A549 (cell line): ENCODE data around the gene XCL1. TPM values are rescaled to one million over a fixed set of nuclear protein-coding genes. Genes with fewer than 3 reads are reported as not detected.

Experiments used
- ATAC-seq, 2 experiments: fragments of 200-7000 bp in 1 of 2; fragments of >200 bp in 1 of 2; cut with Nextera tagmentation in 1 of 2; cut with Tn5 transposase in 1 of 2; 3 replicates each; pipeline versions ENCODE4 v1.8.0 to v1.9.1; 2018 to 2020; ENCODE audit warnings: mild to moderate bottlenecking in 1 of 2, moderate library complexity in 1 of 2
- CTCF ChIA-PET: fragments of 300-600 bp; sonication (Branson Sonifier 250); formaldehyde crosslinking; extraction: SDS; loops from one replicate; lab custom pipeline; 2021; ENCODE audit warnings: antibody characterized with exemption, inconsistent platforms; lab: Yijun Ruan, JAX
- POLR2A ChIA-PET: fragments of 350-600 bp; formaldehyde crosslinking; extraction: SDS; loops from one replicate; lab custom pipeline; 2021; ENCODE audit warnings: antibody characterized with exemption, inconsistent platforms; lab: Yijun Ruan, JAX
- DNase-seq, 2 experiments: peaks; one replicate each; pipeline versions ENCODE4 v3.0.0 to v3.0.0-alpha.2; 2011 to 2016; ENCODE audit warnings: low read depth in 1 of 2, low spot score in 1 of 2
- FAIRE-seq: peaks from 2 replicates; lab custom pipeline; 2011; peaks lifted over from hg19 to GRCh38; lab: Jason Lieb, UNC
- H3K27ac ChIP-seq, 2 experiments: fragments of >200 bp; sonication (Bioruptor Twin); formaldehyde crosslinking; 3 replicates each; pipeline ENCODE4 v1.5.1; 2016 to 2017
- H3K4me1 ChIP-seq: fragments of >200 bp; sonication (Bioruptor Twin); formaldehyde crosslinking; 3 replicates; pipeline ENCODE4 v1.6.1; 2016
- H3K4me2 ChIP-seq: fragments of >200 bp; sonication (Bioruptor Twin); formaldehyde crosslinking; 3 replicates; pipeline ENCODE4 v1.6.1; 2016
- H3K4me3 ChIP-seq: fragments of >200 bp; sonication (Bioruptor Twin); formaldehyde crosslinking; 3 replicates; pipeline ENCODE4 v1.5.1; 2016
- H3K9me3 ChIP-seq: fragments of >200 bp; sonication (Bioruptor Twin); formaldehyde crosslinking; 3 replicates; pipeline ENCODE4 v1.6.1; 2016
- BHLHE40 ChIP-seq: IDR thresholded peaks from 2 replicates; pipeline ENCODE4 v1.6.1; 2012; ENCODE audit warnings: low read depth, low read length, inconsistent platforms
- CBX8 ChIP-seq: fragments of 200-600 bp; sonication (generic); IDR thresholded peaks from 2 replicates; pipeline ENCODE4 v1.6.1; 2016
- EHF ChIP-seq: fragments of 250-450 bp; sonication (Bioruptor Pico); IDR thresholded peaks from 2 replicates; pipeline ENCODE4 v1.5.0; 2020; ENCODE audit warnings: mild to moderate bottlenecking
- EP300 ChIP-seq, 2 experiments: fragments of >200 bp; sonication (Bioruptor Twin); formaldehyde crosslinking; IDR thresholded peaks; 2 replicates in 1 of 2; 3 replicates in 1 of 2; pipeline ENCODE4 v1.6.1; 2016 to 2017
- ESRRA ChIP-seq: fragments of 150-350 bp; IDR thresholded peaks from 2 replicates; pipeline ENCODE4 v1.6.1; 2014; ENCODE audit warnings: mild to moderate bottlenecking, low read length, borderline replicate concordance
- FOXS1 ChIP-seq: fragments of 250-450 bp; sonication (Bioruptor Pico); IDR thresholded peaks from 2 replicates; pipeline ENCODE4 v1.5.0; 2020; ENCODE audit warnings: mild to moderate bottlenecking, moderate library complexity
- HEYL ChIP-seq: fragments of 250-450 bp; sonication (Bioruptor Pico); IDR thresholded peaks from 2 replicates; pipeline ENCODE4 v1.8.0; 2021; ENCODE audit warnings: mild to moderate bottlenecking, moderate library complexity
- HOXB5 ChIP-seq: fragments of 250-450 bp; sonication (Bioruptor Pico); IDR thresholded peaks from 2 replicates; pipeline ENCODE4 v1.5.0; 2020; ENCODE audit warnings: mild to moderate bottlenecking, moderate library complexity
- JUN ChIP-seq, 2 experiments: fragments of >200 bp; sonication (Bioruptor Twin); formaldehyde crosslinking; IDR thresholded peaks; 2 replicates in 1 of 2; 3 replicates in 1 of 2; pipeline ENCODE4 v1.6.1; 2016 to 2017
- KDM1A ChIP-seq: fragments of 200-600 bp; sonication (generic); IDR thresholded peaks from 2 replicates; pipeline ENCODE4 v1.6.1; 2016; ENCODE audit warnings: low read depth, mild to moderate bottlenecking
- KDM5A ChIP-seq: fragments of 200-600 bp; sonication (generic); IDR thresholded peaks from 2 replicates; pipeline ENCODE4 v1.6.1; 2016; ENCODE audit warnings: antibody characterized with exemption, mild to moderate bottlenecking
- MYC ChIP-seq: IDR thresholded peaks from 2 replicates; pipeline ENCODE4 v1.6.1; 2012; ENCODE audit warnings: mild to moderate bottlenecking, inconsistent platforms, low read length, improper control_type of control experiment, borderline replicate concordance
- NFE2L2 ChIP-seq: fragments of 150-350 bp; conservative IDR thresholded peaks from 2 replicates; pipeline ENCODE4 v1.6.1; 2014; ENCODE audit warnings: low read length
- NPAS2 ChIP-seq: fragments of 250-450 bp; sonication (Bioruptor Pico); IDR thresholded peaks from 2 replicates; pipeline ENCODE4 v1.8.0; 2022; ENCODE audit warnings: mild to moderate bottlenecking, moderate library complexity, borderline replicate concordance
- POLR2A ChIP-seq: IDR thresholded peaks from 2 replicates; pipeline ENCODE4 v1.6.1; 2012; ENCODE audit warnings: mild to moderate bottlenecking, low read length
- POLR2AphosphoS2 ChIP-seq: conservative IDR thresholded peaks from 2 replicates; pipeline ENCODE4 v1.6.1; 2012; ENCODE audit warnings: low read length, improper control_type of control experiment, inconsistent platforms
- RAD21 ChIP-seq, 2 experiments: fragments of >200 bp in 1 of 2; sonication (Bioruptor Twin) in 1 of 2; formaldehyde crosslinking in 1 of 2; IDR thresholded peaks in 1 of 2; conservative IDR thresholded peaks in 1 of 2; 2 replicates in 1 of 2; 3 replicates in 1 of 2; pipeline ENCODE4 v1.6.1; 2012 to 2018; ENCODE audit warnings: inconsistent platforms in 1 of 2
- RFX5 ChIP-seq: fragments of 450-650 bp; IDR thresholded peaks from 2 replicates; pipeline ENCODE4 v1.7.1; 2014; ENCODE audit warnings: antibody characterized with exemption, mild to moderate bottlenecking, moderate library complexity
- TFCP2L1 ChIP-seq: fragments of 250-450 bp; sonication (Bioruptor Pico); IDR thresholded peaks from 2 replicates; pipeline ENCODE4 v1.5.0; 2021; ENCODE audit warnings: mild to moderate bottlenecking
- TP53 ChIP-seq: fragments of 250-450 bp; sonication (Bioruptor Pico); IDR thresholded peaks from 2 replicates; pipeline ENCODE4 v1.5.0; 2021; ENCODE audit warnings: mild to moderate bottlenecking, moderate library complexity
- ZC3H11A ChIP-seq: fragments of 450-650 bp; IDR thresholded peaks from 2 replicates; pipeline ENCODE4 v1.6.1; 2014; ENCODE audit warnings: antibody characterized with exemption, mild to moderate bottlenecking
- ZFP36 ChIP-seq: fragments of 450-650 bp; IDR thresholded peaks from 2 replicates; pipeline ENCODE4 v1.6.1; 2014; ENCODE audit warnings: borderline replicate concordance; ENCODE audit not compliant: partially characterized antibody
- WGBS: methylation state at CpG from one replicate; pipeline ENCODE4 v1.1.6; 2017; ENCODE audit errors: missing lambda C conversion rate; 5-methylcytosine and 5-hydroxymethylcytosine counted together
- polyA plus RNA-seq, 4 experiments: library from polyadenylated mRNA; depleted of rRNA in 3 of 4; stranded (reverse); fragments of >200 nt; fragmentation: RNase III in 1 of 4; extraction: RNeasy Plus Mini Kit Qiagen cat#74134 plus additional on column Dnase treatment in 1 of 4; gene quantifications; 2 replicates in 3 of 4; 3 replicates in 1 of 4; pipeline ENCODE4 v1.2.3, GENCODE V29; 2011 to 2017
- TF ChIP-seq, protein P1 (sequence below): fragments of 450-650 bp; IDR thresholded peaks from 2 replicates; pipeline ENCODE4 v1.6.1; 2014; ENCODE audit warnings: antibody characterized with exemption
- TF ChIP-seq, protein P2 (sequence below): fragments of 250-450 bp; sonication (Bioruptor Pico); IDR thresholded peaks from 2 replicates; pipeline ENCODE4 v1.5.0; 2020; ENCODE audit warnings: low read depth, mild to moderate bottlenecking, moderate library complexity
- TF ChIP-seq, protein P3 (sequence below): IDR thresholded peaks from 2 replicates; pipeline ENCODE4 v1.6.1; 2012
- TF ChIP-seq, protein P4 (sequence below): IDR thresholded peaks from 2 replicates; pipeline ENCODE4 v1.6.1; 2012; ENCODE audit warnings: low read depth, borderline replicate concordance

The XCL1 gene
- polyA plus RNA-seq, 2 of the 4 experiments (the other 2 are of a cell fraction) = not detected

DNA sequence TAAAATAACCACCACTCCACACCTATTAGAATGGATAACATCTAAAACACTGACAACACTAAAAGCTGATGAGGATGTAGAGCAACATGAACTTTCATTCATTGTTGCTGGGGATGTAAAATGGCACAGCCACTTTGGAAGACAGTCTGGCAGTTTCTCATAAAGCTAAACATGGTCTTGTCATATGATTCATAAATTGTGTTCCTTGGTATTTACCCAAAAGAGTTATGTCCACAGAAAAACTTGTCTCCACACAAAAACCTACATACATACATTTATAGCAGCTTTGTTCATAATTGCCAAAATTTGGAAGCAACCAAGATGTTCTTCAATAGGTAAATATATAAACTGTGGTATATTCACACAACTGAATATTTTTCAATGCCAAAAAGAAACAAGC, 16.0 kb upstream of the XCL1 start (continued):
- TF ChIP-seq MYC = no peak

DNA sequence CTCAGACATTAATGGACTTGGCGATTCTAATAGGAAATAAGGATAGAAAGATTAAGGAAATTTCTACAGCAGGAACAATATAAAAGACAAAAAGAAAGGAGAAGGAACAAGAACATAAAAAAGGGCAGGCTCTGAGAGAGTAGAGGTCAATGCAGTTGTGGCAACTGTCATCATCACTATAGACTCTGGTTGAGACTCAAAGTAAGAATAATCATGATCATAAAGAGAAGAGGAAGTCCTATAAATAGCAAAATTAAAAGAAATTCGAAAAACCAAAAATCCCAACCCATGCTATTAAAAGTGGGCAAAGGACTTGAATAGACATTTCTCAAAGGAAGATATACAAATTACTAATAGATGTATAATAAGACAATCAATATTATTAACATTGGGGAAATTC, 14.4 kb upstream of the XCL1 start:
- Histone ChIP-seq H3K27ac (no peak overlapping the region), H3K4me2 (no peak overlapping the region), H3K4me3 (no peak overlapping the region), H3K9me3 (no peaks in the 10 kb centered on the region; the same call in 2 of the 3 replicates), H3K4me1 (peaks cover 10% of the 10 kb centered on the region)
- FAIRE-seq (no peak), ATAC-seq (no peak), DNase-seq (no peak)
- no peak for TF ChIP-seq JUN (IDR thresholded peaks at IDR 0.05)
- no peak for TF ChIP-seq KDM1A
- no peak for TF ChIP-seq KDM5A
- TF ChIP-seq NFE2L2 = no peak
- TF ChIP-seq, protein P1, sequence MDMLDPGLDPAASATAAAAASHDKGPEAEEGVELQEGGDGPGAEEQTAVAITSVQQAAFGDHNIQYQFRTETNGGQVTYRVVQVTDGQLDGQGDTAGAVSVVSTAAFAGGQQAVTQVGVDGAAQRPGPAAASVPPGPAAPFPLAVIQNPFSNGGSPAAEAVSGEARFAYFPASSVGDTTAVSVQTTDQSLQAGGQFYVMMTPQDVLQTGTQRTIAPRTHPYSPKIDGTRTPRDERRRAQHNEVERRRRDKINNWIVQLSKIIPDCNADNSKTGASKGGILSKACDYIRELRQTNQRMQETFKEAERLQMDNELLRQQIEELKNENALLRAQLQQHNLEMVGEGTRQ = no peak
- TF ChIP-seq BHLHE40 = no peak
- no peak for TF ChIP-seq ESRRA
- no peak for TF ChIP-seq EHF (CRISPR knock-in tag)
- TF ChIP-seq FOXS1 = no peak
- TF ChIP-seq HOXB5 (CRISPR knock-in tag) = no peak
- TF ChIP-seq, protein P2, sequence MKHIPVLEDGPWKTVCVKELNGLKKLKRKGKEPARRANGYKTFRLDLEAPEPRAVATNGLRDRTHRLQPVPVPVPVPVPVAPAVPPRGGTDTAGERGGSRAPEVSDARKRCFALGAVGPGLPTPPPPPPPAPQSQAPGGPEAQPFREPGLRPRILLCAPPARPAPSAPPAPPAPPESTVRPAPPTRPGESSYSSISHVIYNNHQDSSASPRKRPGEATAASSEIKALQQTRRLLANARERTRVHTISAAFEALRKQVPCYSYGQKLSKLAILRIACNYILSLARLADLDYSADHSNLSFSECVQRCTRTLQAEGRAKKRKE (CRISPR knock-in tag) = no peak
- TF ChIP-seq POLR2AphosphoS2 = no peak
- TF ChIP-seq EP300 (IDR thresholded peaks at IDR 0.05) = no peak
- no peak for TF ChIP-seq RFX5
- TF ChIP-seq, protein P3, sequence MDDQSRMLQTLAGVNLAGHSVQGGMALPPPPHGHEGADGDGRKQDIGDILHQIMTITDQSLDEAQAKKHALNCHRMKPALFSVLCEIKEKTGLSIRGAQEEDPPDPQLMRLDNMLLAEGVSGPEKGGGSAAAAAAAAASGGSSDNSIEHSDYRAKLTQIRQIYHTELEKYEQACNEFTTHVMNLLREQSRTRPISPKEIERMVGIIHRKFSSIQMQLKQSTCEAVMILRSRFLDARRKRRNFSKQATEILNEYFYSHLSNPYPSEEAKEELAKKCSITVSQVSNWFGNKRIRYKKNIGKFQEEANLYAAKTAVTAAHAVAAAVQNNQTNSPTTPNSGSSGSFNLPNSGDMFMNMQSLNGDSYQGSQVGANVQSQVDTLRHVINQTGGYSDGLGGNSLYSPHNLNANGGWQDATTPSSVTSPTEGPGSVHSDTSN = no peak
- TF ChIP-seq, protein P4, sequence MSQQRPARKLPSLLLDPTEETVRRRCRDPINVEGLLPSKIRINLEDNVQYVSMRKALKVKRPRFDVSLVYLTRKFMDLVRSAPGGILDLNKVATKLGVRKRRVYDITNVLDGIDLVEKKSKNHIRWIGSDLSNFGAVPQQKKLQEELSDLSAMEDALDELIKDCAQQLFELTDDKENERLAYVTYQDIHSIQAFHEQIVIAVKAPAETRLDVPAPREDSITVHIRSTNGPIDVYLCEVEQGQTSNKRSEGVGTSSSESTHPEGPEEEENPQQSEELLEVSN = no peak
- no peak for TF ChIP-seq POLR2A
- no peak for TF ChIP-seq RAD21 (conservative IDR thresholded peaks at IDR 0.05 in 1 of 2, IDR thresholded peaks at IDR 0.05 in 1 of 2)
- no peak for TF ChIP-seq HEYL
- no peak for TF ChIP-seq TFCP2L1 (CRISPR knock-in tag)
- CTCF ChIA-PET = no interaction called here
- WGBS = 11% methylated on average over 2 of the region's 2 CpGs
- POLR2A ChIA-PET = no interaction called here

DNA sequence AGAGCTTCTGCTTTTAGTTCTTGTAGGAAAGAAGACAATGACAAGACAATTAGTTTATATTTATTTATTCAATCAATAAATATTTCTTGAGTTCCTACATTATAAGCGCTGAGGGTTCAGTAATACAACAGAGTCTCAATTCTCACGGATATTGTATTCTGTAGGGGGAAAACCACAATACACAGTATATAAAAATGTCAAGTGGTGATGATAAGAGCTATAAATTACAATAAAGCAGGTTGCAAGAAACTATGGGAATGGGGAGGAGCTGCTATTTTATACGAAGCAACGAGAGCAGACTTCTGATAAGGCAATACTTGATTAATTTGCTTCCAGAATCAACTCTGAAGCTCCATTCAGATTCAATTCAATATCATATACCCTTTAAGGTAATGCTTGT, 10.6 kb upstream of the XCL1 start:
- H3K9me3 ChIP-seq = no peaks in the 10 kb centered on the region; the same call in 2 of the 3 replicates
- no peaks in the 10 kb centered on the region for H3K4me1 ChIP-seq
- TF ChIP-seq RFX5 = no peak
- WGBS = 44% methylated on average over 4 of the region's 4 CpGs
- no peak overlapping the region for H3K4me2 ChIP-seq
- ChIA-PET POLR2A (no interaction called here), CTCF (interaction anchor here (0.8 to 1.1 kb wide), 5 partner anchors 9 to 223 kb away, joined by 3 to 4 read pairs (median 3); no protein-coding TSS in a partner anchor)
- ATAC-seq (no peak), DNase-seq (no peak), FAIRE-seq (no peak)
- H3K27ac ChIP-seq = no peak overlapping the region
- H3K4me3 ChIP-seq = no peak overlapping the region

DNA sequence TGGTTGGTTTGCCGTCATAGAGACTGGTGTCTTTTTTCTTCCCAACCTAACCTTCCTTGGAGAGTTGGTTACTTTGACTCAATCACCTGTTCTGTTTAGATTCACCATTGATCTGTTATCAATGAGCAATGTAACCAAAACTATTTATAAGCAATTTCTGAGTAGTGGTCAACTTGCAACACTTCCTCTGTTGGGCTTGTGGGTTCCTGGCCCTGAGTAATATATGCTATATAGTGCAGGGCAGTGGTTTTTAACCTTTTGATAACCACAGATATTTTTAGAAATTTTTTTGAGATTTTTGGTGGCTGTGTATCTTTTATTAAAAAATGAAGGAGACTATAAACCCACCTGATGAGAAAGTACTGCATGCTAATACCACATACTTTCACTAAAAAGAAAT, 9.4 kb upstream of the XCL1 start:
- 91% methylated on average over 1 of the region's 1 CpG for WGBS
- Histone ChIP-seq H3K4me3 (no peak overlapping the region), H3K27ac (no peak overlapping the region), H3K4me2 (no peak overlapping the region), H3K9me3 (no peaks in the 10 kb centered on the region; the same call in 2 of the 3 replicates), H3K4me1 (no peaks in the 10 kb centered on the region)
- CTCF ChIA-PET = interaction anchor here (1.0 to 1.1 kb wide), 2 partner anchors 8 to 127 kb away, joined by 3 to 5 read pairs; no protein-coding TSS in a partner anchor
- TF ChIP-seq KDM5A (no peak), EHF (CRISPR knock-in tag) (no peak), ZFP36 (no peak), RFX5 (no peak), CBX8 (no peak), NFE2L2 (no peak), ZC3H11A (no peak), TP53 (CRISPR knock-in tag) (no peak), NPAS2 (CRISPR knock-in tag) (no peak)
- no peak for DNase-seq
- no peak for FAIRE-seq
- no peak for ATAC-seq
- POLR2A ChIA-PET = no interaction called here
